ENCODE results near the gene MORN1.

GRCh38 chr1:2393471-2393877, 2.1 kb upstream of the MORN1 start:
- no peak for TF ChIP-seq CTCF (IDR thresholded peaks at IDR 0.05 in 8 of 11, conservative IDR thresholded peaks at IDR 0.05 in 3 of 11)
- TF ChIP-seq POLR2A (IDR thresholded peaks at IDR 0.05) = no peak
- TF ChIP-seq POLR2AphosphoS5 (IDR thresholded peaks at IDR 0.05) = peak in 2 of 3 donors; percentile 11 to 45
